Activated CD8-positive, alpha-beta T cell treated with anti-CD3 and anti-CD28 coated beads for 36 hours (primary cell): Measurements from ENCODE around the gene ALDOA. TPM values are rescaled to one million over a fixed set of nuclear protein-coding genes. Genes with fewer than 3 reads are reported as not detected.

ENCODE experiments used
- ATAC-seq: fragments of 200-7000 bp; cut with Tn5 transposase; one replicate; pipeline ENCODE4 v1.10.0; 2021; ENCODE audit warnings: mild to moderate bottlenecking, moderate library complexity
- CTCF ChIA-PET: fragments of 350-600 bp; sonication (Branson Sonifier 250); formaldehyde crosslinking; loops from one replicate; lab custom pipeline; 2021; ENCODE audit warnings: antibody characterized with exemption; lab: Charles Lee
- POLR2A ChIA-PET: fragments of 350-600 bp; sonication (Branson Sonifier 250); formaldehyde crosslinking; loops from one replicate; lab custom pipeline; 2021; ENCODE audit warnings: antibody characterized with exemption; lab: Charles Lee
- DNase-seq: peaks from one replicate; pipeline ENCODE4 v3.0.0-alpha.2; 2020
- H3K27ac Mint-ChIP-seq: one replicate; pipeline ENCODE4 v1.8.0; 2021; ENCODE audit warnings: mild to moderate bottlenecking, mixed read lengths
- H3K27me3 Mint-ChIP-seq: one replicate; pipeline ENCODE4 v1.8.0; 2021; ENCODE audit warnings: mixed read lengths
- H3K36me3 Mint-ChIP-seq: one replicate; pipeline ENCODE4 v1.8.0; 2021; ENCODE audit warnings: low read depth, mixed read lengths
- H3K4me1 Mint-ChIP-seq: one replicate; pipeline ENCODE4 v1.8.0; 2021; ENCODE audit warnings: low read depth, mixed read lengths
- H3K4me3 Mint-ChIP-seq: one replicate; pipeline ENCODE4 v1.8.0; 2021; ENCODE audit warnings: mild to moderate bottlenecking, moderate library complexity, mixed read lengths
- H3K9me3 Mint-ChIP-seq: one replicate; pipeline ENCODE4 v1.8.0; 2021; ENCODE audit warnings: mixed read lengths
- CTCF ChIP-seq: fragments of 200-600 bp; IDR thresholded peaks from one replicate; pipeline ENCODE4 v1.8.0; 2022; ENCODE audit warnings: antibody characterized with exemption, mild to moderate bottlenecking
- intact Hi-C: fragments of 100-400 bp; cut with micrococcal nuclease; formaldehyde crosslinking; loops from one replicate; pipeline ENCODE4 v1.10.0; 2022
- total RNA-seq, 2 experiments: library from RNA; stranded (reverse); gene quantifications; one replicate each; pipeline ENCODE4 v1.2.3, GENCODE V29; 2021

The ALDOA gene
- total RNA-seq, 2 experiments from 2014 or later, result 3,042 to 3,081 TPM

GRCh38 chr16:30094541-30095165, 29.1 kb downstream of the ALDOA start:
- no peak for ATAC-seq
- Mint-ChIP-seq H3K4me1 (peaks cover 41% of the 10 kb centered on the region), H3K9me3 (peaks cover 21% of the 10 kb centered on the region), H3K4me3 (peak overlapping the region; percentile 83), H3K27me3 (no peaks in the 10 kb centered on the region), H3K36me3 (peaks cover 39% of the 10 kb centered on the region), H3K27ac (peak overlapping the region; percentile 87)
- intact Hi-C loops, result loop anchor here (10.0 kb wide), 2 partner anchors 280 to 460 kb away; partner anchors contain the start of genes MYL11, TBC1D10B and ZNF764
- no peak for TF ChIP-seq CTCF
- DNase-seq, result no peak
- ChIA-PET CTCF (interaction anchor here (1.0 to 5.3 kb wide), 4 partner anchors 8 to 91 kb away, joined by 3 to 36 read pairs (median 10); partner anchors contain the start of gene GDPD3), POLR2A (interaction anchor here (0.8 to 7.5 kb wide), 4 partner anchors 9 to 92 kb away, joined by 3 to 70 read pairs (median 26); partner anchors contain the start of gene PPP4C)

- Mint-ChIP-seq H3K4me1 (peaks cover 33% of the 10 kb centered on the region), H3K27me3 (no peaks in the 10 kb centered on the region), H3K4me3 (peak overlapping the region; percentile 83), H3K9me3 (peaks cover 21% of the 10 kb centered on the region), H3K36me3 (peaks cover 39% of the 10 kb centered on the region), H3K27ac (peak overlapping the region; percentile 87)
- CTCF ChIA-PET, result interaction anchor here (1.0 kb wide), 2 partner anchors 56 to 90 kb away, joined by 3 read pairs; no protein-coding TSS in a partner anchor
- DNase-seq, result peak; percentile 35
- ATAC-seq, result no peak
- intact Hi-C loops, result loop anchor here (10.0 kb wide), 2 partner anchors 279 to 459 kb away; partner anchors contain the start of genes MYL11, TBC1D10B and ZNF764
- TF ChIP-seq CTCF, result no peak
- POLR2A ChIA-PET, result interaction anchor here (1.3 to 7.5 kb wide), 4 partner anchors 16 to 91 kb away, joined by 3 to 70 read pairs (median 25); partner anchors contain the start of gene PPP4C
Observed at GRCh38 chr16:30095166-30096078, 29.9 kb downstream of the ALDOA start.

- peaks cover 39% of the 10 kb centered on the region for H3K36me3 Mint-ChIP-seq
- ATAC-seq (peak; percentile 45), DNase-seq (peak; percentile 92)
- POLR2A ChIA-PET, result interaction anchor here (0.9 to 7.5 kb wide), 4 partner anchors 10 to 89 kb away, joined by 3 to 70 read pairs (median 4); partner anchors contain the start of genes CORO1A and PPP4C
- H3K4me1 Mint-ChIP-seq, result peaks cover 31% of the 10 kb centered on the region
- intact Hi-C loops, result loop anchor here (10.0 kb wide), 2 partner anchors 279 to 459 kb away; partner anchors contain the start of genes MYL11, TBC1D10B and ZNF764
- H3K27ac Mint-ChIP-seq, result peak within 1 kb of the TSS; percentile 88
- H3K9me3 Mint-ChIP-seq, result peaks cover 21% of the 10 kb centered on the region
- peak within 1 kb of the TSS; percentile 83 for H3K4me3 Mint-ChIP-seq
- CTCF ChIA-PET, result interaction anchor here (1.0 to 1.2 kb wide), 3 partner anchors 16 to 64 kb away, joined by 3 to 4 read pairs (median 3); no protein-coding TSS in a partner anchor
- no peaks in the 10 kb centered on the region for H3K27me3 Mint-ChIP-seq
- TF ChIP-seq CTCF, result no peak
Observed at GRCh38 chr16:30096105-30096861, 30.7 kb downstream of the ALDOA start, which contains the start of gene YPEL3. TSS of gene YPEL3 (minus strand) at chr16:30096213. CDS start at chr16:30095482, 731 bp downstream.

- Mint-ChIP-seq H3K4me1 (peaks cover 29% of the 10 kb centered on the region), H3K27me3 (no peaks in the 10 kb centered on the region), H3K4me3 (peak overlapping the region; percentile 63), H3K9me3 (peaks cover 21% of the 10 kb centered on the region), H3K27ac (peak overlapping the region; percentile 88), H3K36me3 (peaks cover 39% of the 10 kb centered on the region)
- ATAC-seq, result no peak
- ChIA-PET CTCF (interaction anchor here (1.0 to 1.2 kb wide), 3 partner anchors 15 to 65 kb away, joined by 3 to 4 read pairs (median 3); no protein-coding TSS in a partner anchor), POLR2A (interaction anchor here (0.9 to 1.4 kb wide), 3 partner anchors 10 to 88 kb away, joined by 3 to 5 read pairs (median 4); partner anchors contain the start of gene CORO1A)
- no peak for DNase-seq
- intact Hi-C loops, result loop anchor here (10.0 kb wide), 2 partner anchors 278 to 458 kb away; partner anchors contain the start of genes MYL11, TBC1D10B and ZNF764
- no peak for TF ChIP-seq CTCF
Observed at GRCh38 chr16:30096862-30097563, 31.5 kb downstream of the ALDOA start.
